ENCODE data around the gene TMCC1. TPM values are rescaled to one million over a fixed set of nuclear protein-coding genes. Genes with fewer than 3 reads are reported as not detected.

TMCC1 gene
- polyA plus RNA-seq, 1 of the 3 experiments (the other 2 are of a cell fraction), result 7.2 TPM

DNA sequence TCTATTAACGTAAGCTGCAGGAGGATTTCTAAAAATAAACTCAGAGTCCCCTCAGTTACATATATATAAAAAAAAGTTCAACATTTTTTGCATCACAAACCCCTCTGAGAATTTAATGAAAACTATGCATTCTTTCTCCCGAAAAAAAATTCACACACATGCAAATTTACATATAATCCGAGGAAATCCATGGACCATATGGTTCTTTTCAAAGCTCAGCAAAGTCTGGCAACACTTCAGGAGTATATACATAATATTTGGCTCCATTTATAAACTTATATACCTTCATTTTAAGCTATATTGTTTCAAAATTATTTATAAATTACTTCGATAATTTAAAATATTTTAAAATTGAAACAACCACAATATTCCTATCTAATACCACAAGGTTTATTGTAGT, 146.4 kb downstream of the TMCC1 start:
- Histone ChIP-seq H3K4me1 (ENCODE audit: control insufficient read depth in 1 of 2, insufficient read depth in 2 of 2, low read depth in 1 of 2, low read length in 1 of 2) (no peaks in the 10 kb centered on the region; a peak in 2 of 4 replicates), H3K9ac (no peak overlapping the region), H3K9me2 (no peaks in the 10 kb centered on the region), H2AFZ (ENCODE audit: low read depth) (no peak overlapping the region), H3F3A (replicated peaks; ENCODE audit: insufficient read depth) (no peaks in the 10 kb centered on the region), H3K9me3 (no peaks in the 10 kb centered on the region), H4K20me1 (ENCODE audit: insufficient read depth) (peaks cover 2% of the 10 kb centered on the region; the same call in 1 of the 2 replicates), H3K27ac (ENCODE audit: low read depth in 2 of 2, low read length in 1 of 2) (no peak overlapping the region), H3K4me3 (ENCODE audit: low read depth in 2 of 2, low read length in 1 of 2) (no peak overlapping the region), H3K36me3 (replicated peaks in 1 of 2; ENCODE audit: control insufficient read depth in 1 of 2, insufficient read depth in 2 of 2, low read length in 1 of 2) (no peaks in the 10 kb centered on the region), H3K79me2 (ENCODE audit: insufficient read depth) (peaks cover 15% of the 10 kb centered on the region), H3K27me3 (ENCODE audit: insufficient read depth) (no peaks in the 10 kb centered on the region), H3K4me2 (no peak overlapping the region)
- POLR2A ChIA-PET, result no interaction called here
- TF ChIP-seq, protein P1, sequence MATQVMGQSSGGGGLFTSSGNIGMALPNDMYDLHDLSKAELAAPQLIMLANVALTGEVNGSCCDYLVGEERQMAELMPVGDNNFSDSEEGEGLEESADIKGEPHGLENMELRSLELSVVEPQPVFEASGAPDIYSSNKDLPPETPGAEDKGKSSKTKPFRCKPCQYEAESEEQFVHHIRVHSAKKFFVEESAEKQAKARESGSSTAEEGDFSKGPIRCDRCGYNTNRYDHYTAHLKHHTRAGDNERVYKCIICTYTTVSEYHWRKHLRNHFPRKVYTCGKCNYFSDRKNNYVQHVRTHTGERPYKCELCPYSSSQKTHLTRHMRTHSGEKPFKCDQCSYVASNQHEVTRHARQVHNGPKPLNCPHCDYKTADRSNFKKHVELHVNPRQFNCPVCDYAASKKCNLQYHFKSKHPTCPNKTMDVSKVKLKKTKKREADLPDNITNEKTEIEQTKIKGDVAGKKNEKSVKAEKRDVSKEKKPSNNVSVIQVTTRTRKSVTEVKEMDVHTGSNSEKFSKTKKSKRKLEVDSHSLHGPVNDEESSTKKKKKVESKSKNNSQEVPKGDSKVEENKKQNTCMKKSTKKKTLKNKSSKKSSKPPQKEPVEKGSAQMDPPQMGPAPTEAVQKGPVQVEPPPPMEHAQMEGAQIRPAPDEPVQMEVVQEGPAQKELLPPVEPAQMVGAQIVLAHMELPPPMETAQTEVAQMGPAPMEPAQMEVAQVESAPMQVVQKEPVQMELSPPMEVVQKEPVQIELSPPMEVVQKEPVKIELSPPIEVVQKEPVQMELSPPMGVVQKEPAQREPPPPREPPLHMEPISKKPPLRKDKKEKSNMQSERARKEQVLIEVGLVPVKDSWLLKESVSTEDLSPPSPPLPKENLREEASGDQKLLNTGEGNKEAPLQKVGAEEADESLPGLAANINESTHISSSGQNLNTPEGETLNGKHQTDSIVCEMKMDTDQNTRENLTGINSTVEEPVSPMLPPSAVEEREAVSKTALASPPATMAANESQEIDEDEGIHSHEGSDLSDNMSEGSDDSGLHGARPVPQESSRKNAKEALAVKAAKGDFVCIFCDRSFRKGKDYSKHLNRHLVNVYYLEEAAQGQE (IDR thresholded peaks at IDR 0.05; ENCODE audit: low read depth, low read length), result no peak
- TF ChIP-seq MEF2A (IDR thresholded peaks at IDR 0.05; ENCODE audit: borderline replicate concordance, low read depth), result no peak
- no peak for TF ChIP-seq MXI1 (IDR thresholded peaks at IDR 0.05; ENCODE audit: low read depth, low read length)
- no peak for TF ChIP-seq GABPA (IDR thresholded peaks at IDR 0.05; ENCODE audit: low read depth)
- no peak for TF ChIP-seq SMC3 (IDR thresholded peaks at IDR 0.05; ENCODE audit: low read depth, low read length)
- TF ChIP-seq, protein P2, sequence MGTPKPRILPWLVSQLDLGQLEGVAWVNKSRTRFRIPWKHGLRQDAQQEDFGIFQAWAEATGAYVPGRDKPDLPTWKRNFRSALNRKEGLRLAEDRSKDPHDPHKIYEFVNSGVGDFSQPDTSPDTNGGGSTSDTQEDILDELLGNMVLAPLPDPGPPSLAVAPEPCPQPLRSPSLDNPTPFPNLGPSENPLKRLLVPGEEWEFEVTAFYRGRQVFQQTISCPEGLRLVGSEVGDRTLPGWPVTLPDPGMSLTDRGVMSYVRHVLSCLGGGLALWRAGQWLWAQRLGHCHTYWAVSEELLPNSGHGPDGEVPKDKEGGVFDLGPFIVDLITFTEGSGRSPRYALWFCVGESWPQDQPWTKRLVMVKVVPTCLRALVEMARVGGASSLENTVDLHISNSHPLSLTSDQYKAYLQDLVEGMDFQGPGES (IDR thresholded peaks at IDR 0.05; ENCODE audit: low read depth, low read length), result no peak
- no peak for TF ChIP-seq NFIC (IDR thresholded peaks at IDR 0.05; ENCODE audit: borderline replicate concordance)
- TF ChIP-seq RXRA (IDR thresholded peaks at IDR 0.05; ENCODE audit: borderline replicate concordance, low read depth), result no peak
- TF ChIP-seq RFX5 (IDR thresholded peaks at IDR 0.05; ENCODE audit: low read length), result no peak
- no peak for TF ChIP-seq YY1 (IDR thresholded peaks at IDR 0.05; ENCODE audit: low read depth)
- TF ChIP-seq TCF12 (IDR thresholded peaks at IDR 0.05), result no peak
- TF ChIP-seq EP300 (IDR thresholded peaks at IDR 0.05; ENCODE audit: borderline replicate concordance in 1 of 2, low read depth in 1 of 2, low read length in 1 of 2), result no peak
- no peak for TF ChIP-seq POLR2AphosphoS5 (IDR thresholded peaks at IDR 0.05; ENCODE audit: low read depth, low read length)
- no peak for TF ChIP-seq GATA2 (CRISPR knock-in tag; IDR thresholded peaks at IDR 0.05)
- TF ChIP-seq, protein P3, sequence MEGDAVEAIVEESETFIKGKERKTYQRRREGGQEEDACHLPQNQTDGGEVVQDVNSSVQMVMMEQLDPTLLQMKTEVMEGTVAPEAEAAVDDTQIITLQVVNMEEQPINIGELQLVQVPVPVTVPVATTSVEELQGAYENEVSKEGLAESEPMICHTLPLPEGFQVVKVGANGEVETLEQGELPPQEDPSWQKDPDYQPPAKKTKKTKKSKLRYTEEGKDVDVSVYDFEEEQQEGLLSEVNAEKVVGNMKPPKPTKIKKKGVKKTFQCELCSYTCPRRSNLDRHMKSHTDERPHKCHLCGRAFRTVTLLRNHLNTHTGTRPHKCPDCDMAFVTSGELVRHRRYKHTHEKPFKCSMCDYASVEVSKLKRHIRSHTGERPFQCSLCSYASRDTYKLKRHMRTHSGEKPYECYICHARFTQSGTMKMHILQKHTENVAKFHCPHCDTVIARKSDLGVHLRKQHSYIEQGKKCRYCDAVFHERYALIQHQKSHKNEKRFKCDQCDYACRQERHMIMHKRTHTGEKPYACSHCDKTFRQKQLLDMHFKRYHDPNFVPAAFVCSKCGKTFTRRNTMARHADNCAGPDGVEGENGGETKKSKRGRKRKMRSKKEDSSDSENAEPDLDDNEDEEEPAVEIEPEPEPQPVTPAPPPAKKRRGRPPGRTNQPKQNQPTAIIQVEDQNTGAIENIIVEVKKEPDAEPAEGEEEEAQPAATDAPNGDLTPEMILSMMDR (IDR thresholded peaks at IDR 0.05), result no peak
- CTCF ChIA-PET, result no interaction called here
- 94% methylated on average over 4 of the region's 4 CpGs for WGBS (ENCODE audit: low lambda C conversion rate)
- DNase-seq, result no peak
